Body of pancreas (tissue), 4 donors: Measurements from ENCODE around the gene SYT2. TPM values are rescaled to one million over a fixed set of nuclear protein-coding genes. Genes with fewer than 3 reads are reported as not detected.

Source experiments
- ATAC-seq: fragments of 150-250 bp; one replicate; pipeline ENCODE4 v1.9.1; 2016
- DNase-seq, 4 donors: peaks; one replicate each; pipeline ENCODE4 v3.0.0-alpha.2; 2019
- H3K27ac ChIP-seq, 4 donors: fragments of 200-600 bp; sonication (generic); 1 replicate in 3 of 4; 2 replicates in 1 of 4; pipeline versions ENCODE4 v1.5.1 to v1.6.1; 2016 to 2019; ENCODE audit warnings: mild to moderate bottlenecking in 1 of 4, mixed read lengths in 1 of 4, moderate library complexity in 1 of 4
- H3K27me3 ChIP-seq, 2 donors: fragments of 200-600 bp; sonication (generic); one replicate each; pipeline ENCODE4 v1.6.0; 2016; ENCODE audit warnings: mild to moderate bottlenecking in 1 of 2
- H3K36me3 ChIP-seq, 2 donors: fragments of 200-600 bp; sonication (generic); replicated peaks in 1 of 2; 2 replicates each; pipeline ENCODE4 v1.5.1; 2016; ENCODE audit warnings: low read depth in 2 of 2; ENCODE audit not compliant: insufficient read depth in 1 of 2
- H3K4me1 ChIP-seq: fragments of 200-600 bp; sonication (generic); one replicate; pipeline ENCODE4 v1.6.0; 2016
- H3K4me3 ChIP-seq, 2 donors: fragments of 200-600 bp; sonication (generic); 1 replicate in 1 of 2; 2 replicates in 1 of 2; pipeline ENCODE4 v1.5.1; 2016 to 2019
- H3K9me3 ChIP-seq, 3 donors: fragments of 200-600 bp; sonication (generic); 1 replicate in 2 of 3; 2 replicates in 1 of 3; pipeline ENCODE4 v1.5.1; 2016
- CTCF ChIP-seq, 7 experiments: fragments of 450-650 bp in 4 of 7; fragments of 200-600 bp in 3 of 7; sonication (generic) in 3 of 7; IDR thresholded peaks; one replicate each; pipeline ENCODE4 v1.5.1; 2016 to 2019; ENCODE audit warnings: antibody characterized with exemption in 7 of 7
- POLR2A ChIP-seq, 3 donors: fragments of 450-650 bp; IDR thresholded peaks; one replicate each; pipeline ENCODE4 v1.6.1; 2016; ENCODE audit warnings: antibody characterized with exemption in 3 of 3, mild to moderate bottlenecking in 2 of 3
- whole genome bisulfite sequencing, 2 donors: methylation state at CpG; one replicate each; pipeline ENCODE4 v1.1.5; 2017; 5-methylcytosine and 5-hydroxymethylcytosine counted together
- intact Hi-C: fragments of 100-400 bp; cut with DNase I; formaldehyde crosslinking; loops from one replicate; pipeline ENCODE4 v1.15.1; 2023
- total RNA-seq, 2 donors: library from RNA; depleted of rRNA; stranded (reverse); fragments of >200 nt; gene quantifications; one replicate each; pipeline ENCODE4 v1.1.0, GENCODE V29; 2016

SYT2 gene
- total RNA-seq, 2 donors from 2014 or later = not detected

GRCh38 chr1:202692959-202693555, 17.2 kb downstream of the SYT2 start:
- TF ChIP-seq CTCF (IDR thresholded peaks at IDR 0.05) (peak in 5 of 7 experiments; percentile 18 to 49 (median 36)), POLR2A (IDR thresholded peaks at IDR 0.05) (no peak)
- no peak overlapping the region for H3K27ac ChIP-seq
- H3K36me3 ChIP-seq = no peaks in the 10 kb centered on the region
- peaks cover 5% of the 10 kb centered on the region for H3K4me1 ChIP-seq
- intact Hi-C loops = no loop called here
- ATAC-seq = peak; percentile 52
- DNase-seq = peak; percentile 66 to 77 (median 68)
- no peak overlapping the region for H3K4me3 ChIP-seq
- 31 to 33% methylated on average over 3 of the region's 3 CpGs for WGBS, 2 donors
- H3K9me3 ChIP-seq = no peaks in the 10 kb centered on the region
- H3K27me3 ChIP-seq = no peaks in the 10 kb centered on the region

DNA sequence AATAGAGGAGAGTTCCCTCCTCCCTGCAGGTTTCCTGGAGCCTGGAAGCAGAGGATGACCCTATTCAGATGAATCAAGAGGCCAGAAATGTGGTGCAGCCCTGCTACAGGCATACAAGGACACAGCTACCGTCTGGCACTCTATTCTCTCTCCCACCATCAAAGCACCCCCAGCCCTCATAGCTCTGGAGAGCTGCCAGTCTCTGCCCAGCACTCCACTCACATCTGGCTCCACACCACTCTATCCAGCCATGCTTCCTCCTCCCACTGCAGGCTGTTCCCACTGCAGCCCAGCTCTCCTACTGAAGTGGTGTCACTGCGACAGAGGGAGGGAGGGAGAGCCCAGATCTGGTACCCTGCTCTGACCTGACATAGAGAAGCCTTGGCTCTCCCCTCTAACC, 18.4 kb downstream of the SYT2 start:
- H3K9me3 ChIP-seq = no peaks in the 10 kb centered on the region
- ATAC-seq (no peak), DNase-seq (no peak)
- no peak overlapping the region for H3K4me3 ChIP-seq
- WGBS, 2 donors = 41 to 64% methylated on average over 2 of the region's 2 CpGs
- peaks cover 1% of the 10 kb centered on the region for H3K4me1 ChIP-seq
- no peak overlapping the region for H3K27ac ChIP-seq
- intact Hi-C loops = no loop called here
- no peaks in the 10 kb centered on the region for H3K27me3 ChIP-seq
- no peaks in the 10 kb centered on the region for H3K36me3 ChIP-seq
- no peak for TF ChIP-seq CTCF (IDR thresholded peaks at IDR 0.05)
- TF ChIP-seq POLR2A (IDR thresholded peaks at IDR 0.05) = no peak

- no peak for TF ChIP-seq POLR2A (IDR thresholded peaks at IDR 0.05)
- TF ChIP-seq CTCF (IDR thresholded peaks at IDR 0.05) = no peak
- Histone ChIP-seq H3K4me3 (no peak overlapping the region), H3K36me3 (no peaks in the 10 kb centered on the region), H3K4me1 (no peaks in the 10 kb centered on the region), H3K9me3 (no peaks in the 10 kb centered on the region), H3K27ac (no peak overlapping the region), H3K27me3 (no peaks in the 10 kb centered on the region)
- 49 to 59% methylated on average over 4 to 9 of the region's 9 CpGs for WGBS, 2 donors
- intact Hi-C loops = no loop called here
- no peak for DNase-seq
- no peak for ATAC-seq
Measured at GRCh38 chr1:202689493-202690342, 20.5 kb downstream of the SYT2 start.

DNA sequence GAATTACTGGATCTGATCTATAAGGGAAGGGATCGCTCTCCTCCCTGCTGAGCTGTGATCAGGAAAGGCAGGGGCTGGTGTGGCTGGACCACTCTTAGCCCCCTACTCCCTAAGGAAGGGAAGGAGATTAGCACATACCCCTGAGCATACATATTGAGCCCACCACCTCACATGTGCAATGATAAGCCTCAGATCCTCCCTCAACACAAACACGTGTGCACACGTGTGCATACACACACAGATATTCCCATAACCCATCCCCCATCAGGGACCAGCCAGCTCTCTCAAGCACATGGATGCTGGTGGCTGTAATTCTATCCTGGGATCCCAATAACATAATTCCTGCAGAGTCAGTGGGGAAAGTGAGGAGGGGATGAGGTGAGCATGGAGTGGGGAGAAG, 21.2 kb downstream of the SYT2 start:
- ATAC-seq = no peak
- WGBS, 2 donors = 15 to 67% methylated on average over 3 of the region's 3 CpGs
- TF ChIP-seq CTCF (IDR thresholded peaks at IDR 0.05) (no peak), POLR2A (IDR thresholded peaks at IDR 0.05) (no peak)

More for the DNA sequence above, 21.2 kb downstream of the SYT2 start:
- H3K27ac ChIP-seq = no peak overlapping the region
- intact Hi-C loops = no loop called here
- DNase-seq = no peak
- no peaks in the 10 kb centered on the region for H3K27me3 ChIP-seq
- no peak overlapping the region for H3K4me3 ChIP-seq
- H3K4me1 ChIP-seq = no peaks in the 10 kb centered on the region
- H3K36me3 ChIP-seq = no peaks in the 10 kb centered on the region
- no peaks in the 10 kb centered on the region for H3K9me3 ChIP-seq
